Left kidney (tissue), 8 donors: ENCODE measurements around the gene METTL1. TPM values are rescaled to one million over a fixed set of nuclear protein-coding genes. Genes with fewer than 3 reads are reported as not detected.
"Not testable (repeated sequence)": the region's sequence is repeated elsewhere in the genome, so short reads cannot be mapped to it uniquely, and the experiment has no call there.

Experiments
- DNase-seq: peaks from one replicate; pipeline ENCODE4 v3.0.0-alpha.2; 2013
- long read RNA-seq, 8 donors: transcript quantifications; one replicate each; lab custom pipeline, GENCODE V29; 2026
- polyA plus RNA-seq: library from polyadenylated mRNA; unstranded; fragments of 120-200 nt; gene quantifications from one replicate; pipeline ENCODE4 v1.2.1, GENCODE V29; 2013; ENCODE audit not compliant: insufficient read length

The METTL1 gene
- 35.6 TPM for polyA plus RNA-seq
- long read RNA-seq, donor 1, transcript METTL1-202 (6 exons, 2,066 nt), result major isoform, 5 of 51 reads
- long read RNA-seq, donor 1, partial matches to known transcripts, result 40 of 51 reads
- long read RNA-seq, donor 1, other reads (novel, unspliced or antisense), result 5 of 51 reads
- long read RNA-seq, donor 2, transcript METTL1-202 (6 exons, 2,066 nt), result major isoform, 8 of 9 reads
- long read RNA-seq, donor 2, partial matches to known transcripts, result 0 of 9 reads
- long read RNA-seq, donor 2, other reads (novel, unspliced or antisense), result 0 of 9 reads
- long read RNA-seq, donor 3, transcript METTL1-202 (6 exons, 2,066 nt), result major isoform, 7 of 7 reads
- long read RNA-seq, donor 3, partial matches to known transcripts, result 0 of 7 reads
- long read RNA-seq, donor 3, other reads (novel, unspliced or antisense), result 0 of 7 reads
- long read RNA-seq, donor 4, partial matches to known transcripts, result 0 of 1 reads
- long read RNA-seq, donor 4, other reads (novel, unspliced or antisense), result 0 of 1 reads
- long read RNA-seq, donor 5, transcript METTL1-202 (6 exons, 2,066 nt), result major isoform, 7 of 163 reads
- long read RNA-seq, donor 5, partial matches to known transcripts, result 110 of 163 reads
- long read RNA-seq, donor 5, other reads (novel, unspliced or antisense), result 44 of 163 reads
- long read RNA-seq, donor 6, transcript METTL1-202 (6 exons, 2,066 nt), result major isoform, 5 of 7 reads
- long read RNA-seq, donor 6, partial matches to known transcripts, result 0 of 7 reads
- long read RNA-seq, donor 6, other reads (novel, unspliced or antisense), result 0 of 7 reads
- long read RNA-seq, donor 7, transcript METTL1-202 (6 exons, 2,066 nt), result major isoform, 8 of 122 reads
- long read RNA-seq, donor 7, partial matches to known transcripts, result 77 of 122 reads
- long read RNA-seq, donor 7, other reads (novel, unspliced or antisense), result 36 of 122 reads
- long read RNA-seq, donor 8, partial matches to known transcripts, result 0 of 1 reads
- long read RNA-seq, donor 8, other reads (novel, unspliced or antisense), result 0 of 1 reads

DNA sequence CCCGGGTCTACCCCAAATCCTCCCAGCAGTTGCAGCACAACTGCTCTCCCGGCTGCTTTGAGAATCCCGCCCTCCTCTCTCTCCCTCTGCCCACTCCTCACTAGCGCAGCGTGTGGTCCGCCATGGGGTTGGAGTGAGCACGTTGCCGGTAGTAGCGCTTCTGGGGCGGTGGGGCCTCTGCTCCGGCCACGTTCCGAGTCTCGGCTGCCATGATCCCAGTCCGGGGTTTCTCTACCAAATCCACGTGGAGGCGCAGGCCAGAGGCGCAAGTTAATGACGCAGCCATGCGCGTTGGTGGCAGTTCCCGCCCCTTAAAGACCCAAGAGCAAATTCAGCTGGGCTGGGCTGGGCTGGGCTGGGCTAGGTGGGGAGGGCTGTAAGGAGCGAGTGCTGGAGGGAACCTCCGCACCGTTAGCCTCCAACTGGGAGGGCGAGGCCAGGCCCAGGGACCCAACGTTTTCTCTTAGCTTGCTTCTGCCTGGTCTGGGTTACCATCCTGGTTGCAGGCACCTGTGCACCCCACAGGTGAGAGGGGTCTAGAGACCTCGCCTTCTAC is at the start of gene METTL1:
Gene METTL1, minus strand, starts transcription at position 233 of the 556 bp plus-strand sequence. Its CDS starts 22 bp downstream, at position 211.
- peak; percentile 96 for DNase-seq

DNA sequence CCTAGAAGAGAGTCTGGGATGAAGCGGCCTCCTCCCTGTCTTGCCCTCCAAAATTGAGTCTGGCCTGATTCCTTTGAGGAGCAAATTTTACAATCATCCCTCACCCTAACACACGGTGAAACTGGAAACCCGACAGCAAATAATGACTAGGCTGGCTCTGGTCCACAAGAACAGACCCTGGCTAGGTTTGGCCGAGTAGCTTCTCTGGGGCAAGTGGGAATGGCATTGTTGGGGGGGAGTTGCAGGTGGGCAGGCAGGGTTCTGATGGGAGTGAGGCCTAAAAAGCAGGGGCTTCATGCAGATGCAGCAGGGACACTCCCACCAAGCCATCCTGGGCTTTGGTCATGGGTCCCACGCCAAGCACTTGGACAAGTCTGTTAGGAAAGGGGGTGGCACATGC is 49.1 kb upstream of the METTL1 start:
- not testable (repeated sequence) for DNase-seq

DNA sequence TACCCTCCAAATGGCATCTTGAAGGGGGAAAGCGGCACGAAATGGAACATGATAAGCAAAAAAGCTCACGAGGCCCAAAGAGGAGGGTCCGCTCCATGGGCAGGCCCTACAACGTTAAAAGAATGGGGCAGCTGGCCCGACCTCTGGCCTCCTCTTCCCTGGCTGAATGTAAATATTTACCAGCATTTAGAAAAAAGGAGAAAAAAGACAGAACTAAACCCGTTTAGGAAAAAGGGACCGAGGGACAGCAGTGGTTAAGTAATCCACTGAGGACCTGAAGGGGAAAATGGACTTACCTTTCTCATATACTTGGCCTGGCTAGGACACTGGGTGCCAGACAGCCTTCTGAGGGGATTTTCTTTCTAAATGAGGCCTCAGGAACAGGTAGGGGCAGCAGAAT is 48.2 kb upstream of the METTL1 start:
- not testable (repeated sequence) for DNase-seq

DNA sequence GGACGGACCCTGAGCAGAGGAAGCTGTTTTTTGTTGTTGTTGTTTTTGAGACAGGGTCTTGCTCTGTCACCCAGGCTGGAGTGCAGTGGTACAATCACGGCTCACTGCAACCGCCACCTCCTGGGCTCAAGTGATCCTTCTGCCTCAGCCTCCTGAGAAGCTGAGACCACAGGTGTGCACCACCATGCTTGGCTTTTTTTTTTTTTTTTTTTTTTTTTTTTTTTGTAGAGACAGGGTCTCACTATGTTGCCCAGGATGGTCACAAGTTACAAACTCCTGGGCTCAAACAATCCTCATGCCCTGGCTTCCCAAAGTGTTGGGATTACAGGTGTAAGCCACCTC is 46.1 kb upstream of the METTL1 start:
- not testable (repeated sequence) for DNase-seq

DNA sequence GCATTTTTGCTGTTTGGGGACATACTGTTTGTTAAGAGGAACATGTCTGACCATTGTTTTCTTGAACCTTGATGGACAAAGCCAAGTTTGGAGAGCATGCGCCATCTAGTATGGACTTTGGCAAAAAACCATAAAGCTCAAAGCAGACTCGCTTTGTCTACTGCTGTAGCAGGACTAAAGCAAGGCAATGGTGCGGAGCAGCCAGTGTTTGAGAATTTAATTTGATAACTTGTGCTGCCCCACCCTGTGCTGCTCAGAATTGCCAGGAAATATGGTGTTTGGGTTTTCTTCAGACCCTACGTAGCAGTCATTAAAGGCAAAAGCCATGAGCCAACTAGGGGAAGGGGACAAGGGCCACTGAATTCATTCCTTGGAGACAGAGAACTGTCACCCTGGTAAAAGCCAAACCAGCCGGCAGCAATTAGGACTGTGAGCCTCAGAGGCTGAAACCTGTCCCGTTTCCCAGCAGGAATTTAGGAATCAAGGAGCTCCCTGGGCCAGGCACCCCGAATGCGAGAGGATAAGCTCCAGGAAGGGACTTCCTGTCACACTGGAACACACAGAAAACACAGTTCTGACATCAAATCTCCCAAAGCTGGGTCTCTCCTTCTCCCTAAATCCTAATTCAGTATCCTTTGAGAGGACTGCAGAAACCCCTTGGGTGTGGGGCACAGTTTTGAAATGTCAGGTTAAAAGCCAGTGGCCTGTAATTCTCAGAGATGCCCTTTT is 45.5 kb upstream of the METTL1 start:
- DNase-seq, result no peak

DNA sequence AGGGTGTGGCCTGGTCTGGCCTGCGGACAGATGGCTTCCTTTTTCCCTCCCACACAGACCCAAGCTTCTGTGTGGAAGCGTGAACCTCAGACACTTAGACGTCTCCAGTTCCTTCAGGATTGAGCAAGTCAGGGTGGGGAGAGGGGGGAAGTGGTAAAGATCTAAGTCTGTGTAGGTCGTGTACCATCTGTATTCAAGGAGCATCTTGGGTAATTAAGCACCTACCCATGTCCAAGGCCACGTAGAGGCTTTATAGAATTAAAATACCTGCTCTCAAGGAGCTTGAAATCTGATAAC is 44.9 kb upstream of the METTL1 start:
- DNase-seq, result no peak

DNA sequence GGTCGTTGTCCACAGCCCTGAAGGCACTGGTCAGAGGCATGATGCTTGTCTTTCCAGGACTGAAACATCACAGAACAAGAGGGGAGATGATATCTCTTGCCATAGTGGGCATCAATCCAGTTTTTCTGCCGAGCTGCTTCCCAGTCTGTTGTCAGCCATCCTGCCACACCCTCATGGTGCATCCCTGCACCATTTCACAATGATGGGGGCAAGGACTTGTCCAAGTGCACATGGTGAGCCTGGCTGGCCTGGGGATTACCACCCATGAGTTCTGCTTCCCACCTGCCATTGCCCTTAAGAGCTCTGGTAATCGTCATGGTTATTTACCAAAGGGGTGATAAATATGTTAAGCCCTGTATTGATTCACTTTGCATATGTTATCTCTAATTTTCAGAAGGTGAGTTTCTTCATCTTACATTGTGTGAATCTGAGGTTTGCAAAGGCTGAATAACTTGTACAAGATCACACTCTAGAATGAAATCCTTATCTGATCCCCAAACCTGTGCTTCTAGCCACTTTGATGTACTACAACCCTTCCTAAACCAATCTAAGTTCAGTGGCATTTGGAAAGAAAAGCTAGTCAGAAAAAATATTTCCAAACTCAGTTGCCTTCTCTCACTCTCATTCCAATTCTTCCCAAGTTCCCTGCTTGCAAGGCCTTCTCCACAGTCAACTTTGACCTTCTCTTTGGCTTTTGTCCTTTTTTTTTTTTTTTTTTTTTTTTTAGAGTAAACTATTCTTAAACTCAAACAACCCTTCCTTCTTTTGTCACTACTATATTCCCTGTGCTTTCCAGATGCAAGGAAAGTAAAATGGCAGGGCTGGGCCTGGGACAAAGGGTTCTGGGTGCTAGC is 44.3 kb upstream of the METTL1 start:
- DNase-seq, result no peak

DNA sequence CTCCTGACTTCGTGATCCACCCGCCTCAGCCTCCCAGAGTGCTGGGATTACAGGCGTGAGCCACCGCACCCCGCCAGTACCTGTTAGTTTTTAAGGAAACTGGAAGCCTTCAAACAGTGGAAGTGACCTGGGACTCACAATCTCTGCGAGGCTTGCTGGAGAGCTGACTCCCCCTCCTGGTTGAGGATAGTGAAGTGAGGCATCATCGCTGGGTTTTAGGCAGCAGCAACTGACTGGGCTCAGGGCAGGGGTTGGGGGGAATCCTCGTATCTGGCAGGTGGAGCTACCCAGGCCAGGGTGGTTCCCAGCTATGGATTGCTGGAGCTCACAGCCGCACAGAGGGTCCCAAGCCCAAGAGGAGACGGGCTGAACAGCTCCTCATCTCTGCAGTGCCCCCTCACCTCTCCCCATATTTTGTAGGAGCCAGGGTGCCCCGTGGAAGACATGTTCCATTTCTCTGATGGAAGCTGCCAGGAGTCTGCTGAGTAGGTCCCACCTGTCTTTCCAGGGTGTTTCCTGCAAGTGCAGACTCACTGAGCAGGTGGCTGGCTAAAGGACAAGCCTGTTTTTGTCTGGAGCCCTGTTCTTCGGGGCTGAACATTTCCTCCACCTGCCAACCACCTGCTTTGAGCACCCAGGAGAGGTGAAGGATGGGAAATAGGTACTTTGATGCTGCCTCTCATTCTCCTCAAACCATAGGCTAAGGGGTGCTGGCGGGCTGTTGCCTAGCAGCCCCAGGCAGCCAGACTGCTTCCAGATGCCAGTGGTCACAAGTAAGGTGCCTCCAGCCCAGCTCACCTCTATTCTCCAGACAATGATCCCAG is 43.5 kb upstream of the METTL1 start:
- DNase-seq, result no peak

DNA sequence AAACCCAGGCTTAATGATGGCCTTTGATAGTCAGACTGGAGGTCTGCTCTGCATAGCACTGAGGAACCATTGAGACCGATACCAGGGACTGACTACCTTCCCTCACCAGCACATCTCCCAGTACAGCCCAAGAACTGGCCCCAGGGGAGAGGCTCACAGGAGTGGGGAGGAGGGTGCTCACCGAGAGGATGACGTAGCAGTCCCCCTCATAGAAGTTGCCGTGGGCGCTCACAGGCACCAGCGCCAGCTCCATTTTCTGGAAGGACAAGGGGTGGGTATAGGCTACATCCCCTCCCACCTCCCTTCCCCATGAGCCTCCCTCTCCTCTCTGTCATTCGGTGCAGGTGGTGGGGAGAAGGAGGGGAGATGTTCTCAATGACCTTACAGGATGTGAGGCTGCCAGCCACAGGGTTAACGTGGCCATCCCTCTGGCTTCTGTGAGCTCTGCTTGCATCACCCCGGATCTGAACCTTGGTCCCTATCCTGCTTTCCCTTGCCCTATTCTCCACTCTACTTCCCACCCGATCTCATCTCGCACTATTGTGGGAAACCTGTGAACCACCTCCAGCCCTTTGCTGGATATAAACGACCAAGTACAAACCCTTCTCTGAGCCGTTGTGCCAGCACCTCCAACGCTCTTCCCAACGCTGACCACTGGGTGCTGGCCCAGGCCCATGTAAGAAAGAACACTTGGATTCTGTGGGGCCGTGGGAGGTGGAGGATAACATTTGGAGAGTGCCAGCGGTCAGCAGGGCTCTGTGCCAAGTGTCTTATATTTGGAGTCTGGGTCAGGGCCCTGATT is 42.3 kb upstream of the METTL1 start:
- DNase-seq, result no peak

DNA sequence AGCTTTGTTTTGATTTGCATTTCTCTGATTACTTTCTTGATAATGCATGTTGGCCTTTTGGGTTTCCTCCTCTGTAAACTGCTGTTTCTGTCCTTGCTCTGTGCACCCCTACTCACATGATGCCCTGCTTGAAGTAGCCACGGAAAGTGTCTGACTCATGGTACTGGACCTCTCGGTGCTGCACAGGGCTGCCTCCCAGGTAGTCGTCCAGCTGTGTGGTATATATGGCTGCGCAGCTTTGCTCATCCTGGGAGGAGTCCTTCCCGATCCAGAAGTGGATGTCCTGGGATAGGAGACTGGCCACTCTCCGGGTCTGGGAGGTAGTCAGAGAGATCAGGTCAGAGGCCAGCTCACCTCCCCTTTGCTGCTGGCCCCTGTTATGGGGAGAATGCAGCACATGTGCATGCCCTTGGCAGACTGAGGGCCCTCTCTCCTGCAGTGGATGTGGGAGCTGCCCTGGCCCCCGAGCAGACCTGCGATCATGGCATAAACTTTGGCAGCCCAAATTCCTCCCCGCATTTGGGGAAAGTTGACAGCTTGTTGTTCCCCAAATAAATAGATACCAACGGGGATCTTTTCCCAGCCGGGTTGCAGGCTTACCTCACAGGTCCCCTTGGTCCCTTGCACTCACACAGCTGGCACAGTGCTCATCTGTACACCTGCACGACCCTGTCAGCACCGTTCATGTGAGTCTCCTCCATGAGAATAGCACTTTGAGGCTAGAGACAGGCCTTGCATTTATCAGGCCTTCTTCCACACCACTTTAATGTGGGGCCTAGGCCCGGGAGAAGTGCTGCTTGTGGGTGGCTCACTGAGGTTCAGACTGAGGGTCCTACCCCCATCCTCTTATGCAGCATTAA is 41.4 kb upstream of the METTL1 start:
- no peak for DNase-seq

DNA sequence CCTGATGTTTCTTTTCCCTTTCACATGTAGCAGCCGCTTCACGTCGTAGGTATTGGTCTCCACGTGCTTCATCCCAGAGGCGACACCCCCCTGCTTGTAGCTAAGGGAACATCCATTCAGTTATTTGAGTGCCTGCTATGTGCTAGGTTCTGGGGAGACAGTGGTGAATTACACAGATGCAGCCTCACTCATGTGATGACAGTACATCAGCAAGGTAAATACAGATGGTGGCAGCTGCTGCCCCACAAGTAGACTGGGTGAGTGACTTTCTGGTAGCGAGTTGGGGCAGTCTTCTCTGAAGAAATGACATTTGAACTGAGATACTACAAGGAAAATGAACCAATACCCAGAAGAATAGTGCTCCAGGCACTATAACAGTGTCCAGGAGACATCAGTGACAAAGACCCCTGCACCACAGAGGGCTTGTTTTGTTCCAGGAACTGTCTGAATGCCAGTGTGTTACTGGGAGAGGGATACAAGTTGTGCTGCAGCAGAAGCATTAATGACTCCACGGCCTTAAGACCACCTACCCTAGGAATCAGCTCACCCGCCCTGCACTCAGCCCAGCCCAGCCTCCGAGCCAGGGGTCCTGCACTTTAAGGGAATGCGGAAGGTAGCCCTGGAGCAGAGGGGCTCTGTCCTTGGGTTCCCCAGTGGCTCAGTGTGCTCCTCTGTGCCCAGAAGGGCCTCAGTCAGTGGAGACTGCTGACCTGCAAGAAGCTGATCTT is 39.3 kb upstream of the METTL1 start:
- no peak for DNase-seq

DNA sequence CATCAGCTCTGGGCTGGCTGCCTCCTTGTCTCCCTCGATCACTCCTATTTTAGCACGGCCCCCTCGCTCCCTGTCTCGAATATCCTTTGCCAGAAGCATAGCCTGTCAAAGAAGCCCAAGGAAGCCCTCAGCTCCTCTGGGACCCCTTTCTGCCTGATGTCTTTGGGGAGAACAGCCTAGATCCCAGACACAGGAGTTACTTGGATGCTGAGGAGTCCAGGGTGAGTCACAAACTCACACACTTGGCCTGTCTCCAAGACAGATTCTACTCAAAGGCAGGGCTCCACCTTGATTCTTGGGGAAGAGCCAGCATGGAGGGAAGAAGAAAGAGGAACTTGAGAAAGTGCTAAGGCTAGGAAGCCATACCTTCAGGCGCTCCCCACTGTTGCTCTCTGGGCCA is 38.5 kb upstream of the METTL1 start:
- DNase-seq, result no peak

DNA sequence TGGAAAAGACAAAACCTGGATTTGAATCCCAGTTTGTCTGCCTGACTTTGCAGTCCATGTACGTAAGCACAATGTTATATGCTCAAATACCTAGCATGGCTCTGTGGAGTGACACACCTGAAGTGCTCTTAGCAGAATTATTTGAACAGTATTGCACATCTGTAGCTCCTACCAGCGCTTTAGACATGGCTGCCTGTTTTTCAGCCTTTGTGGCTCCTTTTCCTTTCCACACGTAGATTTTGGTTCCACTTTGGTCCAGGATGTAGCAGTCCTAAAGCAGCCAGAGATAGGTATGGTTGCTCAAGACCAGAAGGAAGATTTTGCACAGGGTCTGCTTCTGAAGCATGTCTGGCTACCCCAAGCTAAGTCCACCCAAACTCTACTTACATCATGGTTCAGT is 37.5 kb upstream of the METTL1 start:
- DNase-seq, result no peak

DNA sequence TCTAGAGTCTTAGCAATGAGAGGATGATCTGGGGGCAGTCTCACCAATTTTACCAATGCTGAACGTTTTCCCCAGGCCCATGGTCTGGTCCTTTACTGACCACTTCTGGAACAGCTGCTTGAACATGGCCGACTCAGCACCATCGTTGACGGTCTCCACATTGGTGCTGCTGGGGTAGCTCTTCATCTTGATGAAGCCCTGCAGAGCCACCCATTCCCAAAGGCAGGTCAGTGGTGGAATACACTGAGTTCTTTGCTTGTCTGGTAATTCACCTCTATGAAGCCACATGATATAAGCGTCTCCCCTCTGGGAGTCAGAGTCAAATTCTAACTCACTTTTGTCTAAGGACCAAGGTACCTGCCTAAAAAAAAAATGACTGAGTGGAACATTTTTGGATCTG is 36.4 kb upstream of the METTL1 start:
- no peak for DNase-seq

DNA sequence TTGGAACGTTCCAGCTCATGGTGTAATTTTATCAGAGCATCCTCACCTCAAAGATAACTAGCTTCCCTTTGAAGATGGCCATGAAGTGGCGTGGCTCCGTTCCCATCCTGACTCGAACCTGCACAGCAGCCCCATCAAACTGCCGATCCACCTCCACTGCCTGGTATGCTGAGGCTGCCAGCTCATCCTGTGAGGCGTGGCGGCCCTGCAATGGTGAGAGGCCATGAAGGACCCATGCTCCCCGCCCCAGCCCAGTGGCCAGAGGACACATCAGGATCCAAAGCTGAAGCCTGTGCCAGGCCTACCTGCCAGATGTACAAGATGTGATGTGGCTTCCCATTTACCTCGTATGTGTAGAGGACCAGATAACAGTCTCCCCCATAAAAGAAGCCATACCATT is 35.4 kb upstream of the METTL1 start:
- DNase-seq, result no peak

DNA sequence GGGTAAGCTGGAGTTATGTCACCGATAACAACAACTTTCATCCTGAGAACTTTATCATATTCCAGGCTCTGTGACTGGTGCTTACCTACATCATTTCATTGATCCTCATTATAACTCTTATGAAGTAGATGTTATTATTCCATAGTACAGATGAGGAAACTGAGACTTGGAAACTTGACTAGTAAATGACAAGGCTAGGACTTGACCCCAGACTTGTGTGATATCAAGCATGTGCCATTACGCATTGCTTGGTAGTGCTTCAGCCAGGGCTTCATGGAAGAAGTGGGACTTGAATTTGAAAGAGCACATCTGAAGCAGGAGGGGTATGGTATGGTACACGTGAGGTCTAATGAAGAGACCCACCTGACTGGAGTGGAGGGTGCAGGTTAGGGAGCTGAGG is 34.8 kb upstream of the METTL1 start:
- no peak for DNase-seq

DNA sequence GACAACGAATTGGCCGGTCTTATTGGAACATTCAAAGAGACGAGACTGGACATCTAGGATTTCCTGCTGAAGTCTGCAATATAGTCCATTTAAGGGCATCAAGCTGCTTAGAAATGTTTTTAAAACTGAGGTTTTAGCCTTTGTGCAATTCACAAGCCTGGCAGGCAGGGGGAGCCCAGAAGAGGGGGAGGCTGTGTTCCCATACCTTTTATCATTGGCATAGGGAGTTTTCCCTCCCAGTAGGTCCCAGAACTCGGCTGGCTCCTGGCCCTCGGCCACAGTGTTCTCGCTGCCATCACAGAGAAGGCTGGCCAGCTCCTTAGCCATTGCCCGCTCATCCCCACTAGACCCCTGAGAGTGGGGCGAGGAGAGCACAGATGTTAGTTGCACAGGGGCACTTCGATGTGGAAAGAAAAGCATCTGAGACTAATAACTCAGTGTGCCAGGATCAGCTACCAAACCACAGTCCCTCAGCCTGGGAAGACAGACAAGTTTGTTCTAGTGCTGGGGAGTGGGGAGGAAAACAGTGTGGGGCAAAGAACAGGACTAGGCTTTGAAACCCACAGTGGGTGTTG is 31.5 kb upstream of the METTL1 start:
- DNase-seq, result no peak
